Endometrium (tissue), 2 donors: ENCODE measurements around the gene HSPA1A.
"Not testable (repeated sequence)": the region's sequence is repeated elsewhere in the genome, so short reads cannot be mapped to it uniquely, and the experiment has no call there.

Experiments
- FAIRE-seq: peaks from 2 replicates; lab custom pipeline; 2012; peaks lifted over from hg19 to GRCh38; lab: Jason Lieb, UNC
- donor health status: control.
- donor health status: control.

The HSPA1A gene

DNA sequence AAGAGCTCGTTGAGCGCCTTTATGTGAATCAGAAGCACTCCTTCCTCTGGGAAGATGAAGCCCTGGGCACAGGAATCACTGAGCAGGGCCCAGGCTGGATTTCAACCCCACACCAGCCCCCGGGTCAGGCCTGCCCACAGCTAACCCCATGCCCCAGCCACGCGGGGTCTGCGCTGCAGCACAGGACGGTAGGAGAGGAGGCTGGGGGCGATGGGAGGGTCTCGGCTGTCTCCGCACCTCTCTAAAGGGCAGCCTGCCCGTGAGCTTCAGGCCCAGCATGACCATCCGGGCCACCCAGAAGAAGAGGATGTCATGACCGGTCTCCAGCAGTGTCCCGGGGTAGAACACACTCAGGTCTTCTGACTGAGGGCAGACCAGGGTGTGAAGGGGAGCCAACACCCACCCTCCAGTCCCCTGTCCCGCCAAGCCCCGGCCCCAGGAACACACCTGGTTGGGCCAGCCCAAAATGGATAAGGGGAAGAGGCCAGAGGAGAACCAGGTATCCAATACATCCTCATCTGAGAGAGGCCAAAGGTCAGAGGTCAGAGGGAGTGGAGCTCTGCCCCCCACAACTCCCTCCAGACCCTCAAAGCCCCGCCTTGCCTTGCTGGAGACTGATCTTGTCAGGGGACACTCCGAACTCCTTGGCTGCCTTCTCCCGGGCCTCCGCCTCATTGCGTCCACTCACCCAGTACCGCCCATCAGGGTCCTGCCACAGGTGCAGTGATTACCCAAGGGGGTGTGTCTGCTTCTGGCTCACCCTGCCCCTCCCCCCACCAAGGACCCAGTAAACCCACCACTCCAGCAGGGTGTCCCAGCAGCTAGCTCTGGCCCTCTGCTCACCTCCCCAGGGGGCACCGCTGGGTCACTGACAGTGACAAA is 33.9 kb upstream of the HSPA1A start:
- FAIRE-seq, result no peak

DNA sequence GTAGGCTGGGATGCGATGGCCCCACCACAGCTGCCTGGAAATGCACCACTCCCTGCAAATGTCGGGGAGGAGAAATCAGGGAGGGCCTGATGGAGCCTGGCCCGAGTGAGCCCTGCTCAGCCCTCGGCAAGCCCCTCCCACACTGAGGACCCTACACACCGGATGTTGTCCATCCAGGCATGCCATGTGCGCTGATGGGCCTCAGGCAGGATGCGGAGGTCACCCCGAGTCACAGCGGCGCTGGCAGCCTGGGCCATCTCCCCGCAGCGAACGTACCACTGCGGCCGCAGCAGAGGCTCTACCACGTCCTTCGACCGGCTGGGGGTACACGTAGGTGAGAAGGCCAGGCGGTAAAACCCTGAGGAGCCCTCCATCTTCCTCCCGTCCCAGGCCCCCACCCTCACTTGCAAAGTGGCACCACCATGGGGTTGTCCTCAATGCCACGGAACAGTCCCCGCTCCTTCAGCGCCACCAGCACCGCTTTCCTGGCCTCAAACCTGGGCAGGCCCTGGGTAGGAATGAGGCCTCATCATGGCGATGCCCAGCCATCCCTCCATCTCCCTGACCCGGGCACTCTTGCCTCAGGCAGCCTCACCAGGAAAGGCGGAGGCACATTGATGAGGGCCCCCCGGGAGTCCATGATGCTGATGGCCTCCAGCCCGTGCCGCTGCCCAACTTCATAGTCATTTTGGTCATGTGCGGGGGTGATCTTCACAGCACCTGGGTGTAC is 33.1 kb upstream of the HSPA1A start:
- FAIRE-seq, result no peak

DNA sequence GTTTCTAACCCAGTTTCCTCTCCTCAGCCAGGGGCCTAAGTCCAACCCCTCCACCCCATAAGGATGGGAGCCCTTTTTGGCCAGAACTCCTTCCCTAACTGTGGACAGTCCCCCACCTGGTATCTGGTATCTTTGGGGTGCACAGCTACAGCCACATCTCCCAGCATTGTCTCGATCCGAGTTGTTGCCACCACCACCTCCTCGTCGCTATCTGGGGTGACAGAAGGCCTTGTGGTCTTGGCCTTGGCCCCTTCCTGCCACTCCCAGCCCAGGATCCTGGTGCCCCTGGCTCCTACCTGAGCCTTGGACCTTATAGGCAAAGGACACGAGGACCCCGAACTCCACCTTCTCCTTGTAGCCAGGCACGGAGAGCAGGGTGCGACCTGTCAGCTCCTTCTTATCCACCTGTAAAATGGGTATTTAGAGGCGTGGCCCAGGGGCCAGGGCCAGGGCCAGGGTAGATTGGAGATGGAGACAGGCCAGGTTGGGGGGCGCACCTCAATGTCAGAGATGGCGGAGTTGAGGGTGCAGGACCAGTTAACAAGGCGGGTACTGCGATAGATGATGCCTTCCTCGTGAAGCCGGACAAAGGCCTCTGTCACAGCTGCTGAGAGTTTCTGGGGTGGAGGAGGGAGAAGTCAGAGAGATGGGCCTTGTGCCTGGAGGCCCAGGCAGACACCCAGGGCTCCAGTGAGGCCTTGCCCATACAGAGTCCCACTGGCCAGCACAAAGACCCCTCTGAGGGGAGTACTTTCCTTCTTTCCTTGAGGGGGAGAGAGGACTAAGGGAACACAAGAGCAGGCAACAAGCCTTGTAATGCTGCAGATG is 31.0 kb upstream of the HSPA1A start:
- FAIRE-seq, result no peak

DNA sequence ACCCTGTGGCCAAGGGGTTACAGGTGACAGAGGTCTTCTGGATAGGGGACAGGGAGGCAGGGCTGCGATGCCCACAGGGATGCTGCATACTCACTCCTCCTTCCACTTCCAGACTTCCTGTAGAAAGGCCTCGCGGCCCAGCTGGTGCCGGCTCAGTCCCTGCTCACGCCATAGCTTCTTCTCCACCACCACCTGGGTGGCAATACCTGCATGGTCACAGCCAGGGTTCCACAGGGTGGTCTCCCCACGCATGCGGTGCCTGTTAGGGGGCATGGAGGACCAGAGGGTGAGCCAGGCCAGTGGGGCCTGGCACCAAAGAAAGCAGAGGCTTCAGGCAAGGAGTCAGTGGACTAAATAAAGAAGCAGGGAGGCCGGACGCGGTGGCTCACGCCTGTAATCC is 29.9 kb upstream of the HSPA1A start:
- FAIRE-seq, result no peak

DNA sequence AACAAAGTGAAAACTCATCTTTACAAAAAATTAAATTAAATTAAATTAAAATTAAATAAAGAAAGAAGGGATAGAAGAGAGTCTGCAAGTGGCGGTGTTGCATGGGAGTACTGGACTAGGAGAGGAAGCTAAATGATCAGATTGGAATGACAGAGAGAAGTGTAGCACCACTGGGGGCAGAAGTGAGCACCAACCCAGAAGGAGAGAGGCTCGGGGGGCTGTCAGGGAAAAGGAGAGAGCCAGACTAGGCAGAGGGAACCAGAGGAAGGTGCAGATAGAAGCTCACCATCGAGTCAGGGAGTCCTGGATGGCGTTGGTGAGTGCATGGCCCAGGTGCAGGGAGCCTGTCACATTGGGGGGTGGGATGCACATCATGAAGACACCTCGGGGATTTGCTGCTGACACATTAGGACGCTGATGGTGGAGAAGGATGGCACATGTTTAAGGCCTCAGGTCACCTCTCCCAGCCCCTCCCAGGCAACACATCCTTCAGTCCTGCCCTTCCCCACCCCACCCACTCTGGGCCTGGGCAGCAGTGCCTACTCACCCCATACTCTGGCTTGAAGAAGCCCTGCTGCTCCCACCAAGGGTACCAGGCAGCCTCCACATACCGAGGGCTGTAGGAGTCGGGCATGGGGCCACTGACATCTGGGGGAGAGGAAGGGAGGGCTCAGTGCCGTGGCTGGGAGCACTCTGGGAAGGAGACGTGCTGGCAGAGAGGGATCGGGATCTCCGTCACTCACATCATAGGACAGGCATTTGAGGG is 23.8 kb upstream of the HSPA1A start:
- no peak for FAIRE-seq

DNA sequence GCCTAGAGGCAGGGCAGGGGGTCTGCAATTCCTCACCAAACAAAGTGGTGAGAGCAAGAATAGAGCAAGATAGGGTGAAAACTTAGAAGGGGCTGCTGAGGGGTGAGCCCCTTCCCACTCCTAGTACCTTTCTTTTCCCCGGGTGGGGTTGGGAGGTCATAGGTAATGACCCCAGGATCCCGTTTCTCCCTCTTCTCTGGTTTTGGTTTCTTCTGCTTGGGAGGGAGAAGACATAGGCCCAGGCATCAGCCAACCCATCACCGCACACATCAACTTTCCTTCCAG is 23.3 kb upstream of the HSPA1A start:
- no peak for FAIRE-seq

DNA sequence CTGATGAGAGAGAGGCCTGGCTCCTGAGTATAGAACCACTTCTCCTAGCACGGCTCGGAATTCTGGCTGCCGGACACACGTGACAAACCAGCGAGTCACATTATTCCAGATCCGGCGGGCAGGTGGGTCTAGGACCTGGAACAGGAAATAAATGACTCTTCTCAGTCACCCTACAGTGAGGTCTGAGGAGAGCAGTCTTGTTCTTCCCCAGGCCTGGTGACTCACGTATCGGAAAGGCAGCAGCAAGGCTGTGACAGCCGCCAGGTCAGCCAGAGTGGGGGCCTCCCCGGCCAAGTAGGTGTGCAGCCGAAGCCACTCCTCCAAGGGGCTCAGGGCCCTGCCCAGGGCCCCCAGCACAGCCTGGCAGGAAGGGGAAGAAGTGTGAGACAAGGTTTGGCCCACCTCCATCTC is 22.6 kb upstream of the HSPA1A start:
- FAIRE-seq, result no peak

DNA sequence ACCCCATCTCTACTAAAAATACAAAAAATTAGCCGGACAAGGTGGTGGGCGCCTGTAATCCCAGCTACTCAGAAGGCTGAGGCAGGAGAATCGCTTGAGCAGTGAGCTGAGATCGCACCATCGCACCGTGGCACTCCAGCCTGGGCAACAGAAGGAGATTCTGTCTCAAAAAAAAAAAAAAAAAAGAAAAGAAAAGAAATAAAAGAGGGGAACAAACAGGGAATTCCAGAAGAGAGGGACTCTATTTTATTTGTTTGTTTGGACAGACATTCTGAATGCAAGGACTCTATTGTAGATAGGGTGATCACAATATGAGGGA is 21.5 kb upstream of the HSPA1A start:
- FAIRE-seq, result not testable (repeated sequence)

DNA sequence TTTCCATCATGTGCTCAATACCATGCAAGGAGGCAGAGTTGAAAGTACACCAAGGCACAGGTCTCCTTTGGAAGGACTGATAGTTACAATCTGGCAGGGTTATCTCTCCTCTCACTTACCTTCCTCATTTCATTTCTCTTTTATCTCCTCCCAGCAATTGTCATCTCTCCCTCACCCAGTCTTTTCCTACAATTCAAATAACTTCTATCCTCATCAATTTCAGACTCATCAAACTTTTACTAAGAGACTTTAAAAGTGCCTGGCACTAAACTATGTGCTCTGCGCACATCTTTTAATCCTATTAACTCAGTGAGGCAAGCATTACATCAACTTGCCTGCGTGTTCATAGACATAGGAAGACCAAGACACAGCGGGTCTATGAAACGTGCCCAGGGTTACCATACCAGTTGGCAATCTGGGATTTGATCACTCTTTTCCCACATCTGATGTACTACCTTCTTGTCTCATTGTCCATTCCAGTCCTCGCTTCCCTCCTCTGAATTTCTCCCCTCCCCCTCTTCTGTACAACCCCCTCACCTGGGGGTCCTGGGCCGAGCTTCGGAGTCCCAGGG is 21.0 kb upstream of the HSPA1A start:
- FAIRE-seq, result no peak

DNA sequence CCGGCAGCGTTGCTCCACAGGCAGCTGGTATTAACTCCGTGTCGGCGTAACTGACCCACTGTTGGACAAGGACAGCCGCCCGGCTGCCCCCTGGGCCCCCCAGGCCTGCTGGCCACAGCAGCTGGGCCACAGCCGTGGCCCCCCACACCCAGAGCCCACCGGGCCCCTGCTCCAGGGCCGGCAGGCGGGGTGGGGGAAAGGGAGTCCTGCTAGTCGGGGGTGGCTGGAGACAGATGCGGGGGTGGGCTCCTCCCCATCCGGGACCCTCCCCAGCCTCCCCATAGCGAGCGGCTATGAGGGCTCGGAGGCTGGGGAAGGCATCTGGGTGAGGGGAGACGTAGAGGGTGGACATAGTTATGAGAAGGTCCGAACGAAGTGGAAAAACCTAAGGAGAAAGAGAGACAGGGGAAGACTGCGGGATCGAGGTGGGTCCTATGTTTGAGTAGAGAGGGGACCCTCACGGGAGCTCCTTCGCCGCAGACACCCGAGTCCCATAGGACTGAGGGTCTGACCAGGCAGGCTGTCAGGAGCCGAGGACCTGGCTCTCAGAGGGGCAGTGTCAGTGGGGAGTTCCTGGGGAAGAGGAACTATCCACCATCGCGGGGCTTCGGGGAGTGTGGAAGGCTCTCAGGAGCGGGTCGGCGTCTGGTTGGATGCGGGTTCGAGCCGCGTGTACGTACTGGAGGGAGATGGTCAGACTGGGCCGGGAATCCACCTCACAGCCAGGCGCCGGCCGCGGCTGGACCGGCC is 20.3 kb upstream of the HSPA1A start:
- no peak for FAIRE-seq

DNA sequence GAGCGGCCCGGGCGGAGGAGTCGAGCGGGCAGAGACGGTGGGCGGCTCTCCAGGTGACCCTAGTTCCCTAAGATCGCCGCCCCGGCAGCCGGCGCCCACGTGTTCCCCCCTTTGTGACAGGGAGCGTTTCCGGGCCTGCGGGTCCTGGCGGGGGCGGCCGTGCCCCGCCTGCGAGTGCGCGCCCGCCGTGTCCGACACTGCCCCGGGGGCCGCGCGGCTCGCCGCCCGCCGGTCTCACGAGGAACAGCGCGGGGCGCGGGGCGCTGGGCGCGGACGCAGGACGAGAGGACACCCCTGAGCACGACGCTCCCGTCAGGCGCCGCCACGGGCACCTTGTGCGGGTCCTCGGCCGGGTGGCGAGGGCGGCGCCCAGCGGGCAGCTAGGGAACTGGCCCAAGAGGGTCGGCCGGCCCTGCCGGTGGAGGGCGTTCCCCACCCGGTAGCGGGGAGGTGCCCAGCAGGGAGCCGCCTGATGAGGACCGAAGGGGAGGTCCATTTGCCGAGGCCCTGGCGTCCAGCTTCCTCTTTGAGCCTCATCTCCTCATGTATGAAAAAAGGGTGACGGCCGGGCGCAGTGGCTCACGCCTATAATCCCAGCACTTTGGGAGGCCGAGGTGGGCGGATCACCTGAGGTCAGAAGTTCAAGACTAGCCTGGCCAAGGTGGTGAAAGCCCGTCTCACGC is 19.6 kb upstream of the HSPA1A start, which contains the start of gene VARS1:
Gene VARS1, minus strand, starts transcription at position 137 of the 683 bp plus-strand sequence. CDS start 535 bp downstream, outside the sequence.
- FAIRE-seq, result no peak

DNA sequence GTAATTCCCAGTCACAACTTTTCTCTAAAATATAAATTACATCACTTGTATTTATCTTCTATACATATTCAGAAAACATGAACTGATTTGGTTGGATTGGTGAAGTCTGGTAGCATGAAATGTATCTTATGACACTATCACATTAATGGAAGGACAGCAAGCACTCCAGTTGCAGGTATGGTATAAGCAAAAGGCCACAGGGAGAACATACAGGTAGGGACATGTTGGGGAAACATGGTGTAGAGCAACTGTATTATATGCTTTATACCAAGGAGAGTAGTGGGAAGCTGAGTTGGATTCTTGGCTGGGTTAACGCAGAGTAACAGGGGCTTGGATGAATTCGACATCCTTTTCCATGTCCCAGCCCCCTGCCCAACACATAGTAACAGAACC is 18.4 kb upstream of the HSPA1A start:
- FAIRE-seq, result no peak

DNA sequence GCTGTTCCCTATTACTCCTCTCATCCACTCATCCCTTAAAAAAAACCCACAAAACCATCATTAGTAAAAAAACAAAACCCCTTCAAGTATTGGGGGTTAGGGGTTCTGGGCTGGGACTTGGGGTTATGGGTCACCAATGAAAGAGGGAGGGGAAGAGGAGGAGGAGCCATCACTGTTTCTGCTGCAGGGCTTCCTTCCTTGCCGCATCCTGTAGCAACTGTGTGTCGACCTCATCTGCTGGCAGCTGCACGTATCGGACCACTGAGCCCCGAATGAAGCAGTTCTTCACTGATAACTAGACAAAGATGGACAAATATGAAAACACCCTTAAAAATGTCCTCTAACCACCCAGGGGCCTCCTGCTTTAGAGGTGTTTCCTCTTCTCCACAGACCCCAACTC is 17.8 kb upstream of the HSPA1A start:
- FAIRE-seq, result no peak

DNA sequence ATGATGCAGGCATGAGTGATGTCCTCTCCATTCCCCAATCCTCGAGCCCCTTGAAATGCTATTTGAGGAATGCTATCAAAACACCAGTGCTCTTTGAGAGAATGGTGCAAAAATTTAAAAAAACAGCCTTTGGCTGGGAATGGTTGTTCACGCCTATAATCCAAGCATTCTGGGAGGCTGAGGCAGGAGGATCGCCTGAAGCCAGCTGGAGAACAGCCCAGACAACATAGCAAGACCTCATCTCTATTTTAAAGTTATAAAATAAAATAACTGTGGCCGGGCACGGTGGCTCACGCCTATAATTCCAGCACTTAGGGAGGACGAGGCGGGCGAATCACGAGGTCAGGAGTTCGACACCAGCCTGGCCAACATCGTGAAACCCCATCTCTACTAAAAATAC is 15.6 kb upstream of the HSPA1A start:
- no peak for FAIRE-seq

DNA sequence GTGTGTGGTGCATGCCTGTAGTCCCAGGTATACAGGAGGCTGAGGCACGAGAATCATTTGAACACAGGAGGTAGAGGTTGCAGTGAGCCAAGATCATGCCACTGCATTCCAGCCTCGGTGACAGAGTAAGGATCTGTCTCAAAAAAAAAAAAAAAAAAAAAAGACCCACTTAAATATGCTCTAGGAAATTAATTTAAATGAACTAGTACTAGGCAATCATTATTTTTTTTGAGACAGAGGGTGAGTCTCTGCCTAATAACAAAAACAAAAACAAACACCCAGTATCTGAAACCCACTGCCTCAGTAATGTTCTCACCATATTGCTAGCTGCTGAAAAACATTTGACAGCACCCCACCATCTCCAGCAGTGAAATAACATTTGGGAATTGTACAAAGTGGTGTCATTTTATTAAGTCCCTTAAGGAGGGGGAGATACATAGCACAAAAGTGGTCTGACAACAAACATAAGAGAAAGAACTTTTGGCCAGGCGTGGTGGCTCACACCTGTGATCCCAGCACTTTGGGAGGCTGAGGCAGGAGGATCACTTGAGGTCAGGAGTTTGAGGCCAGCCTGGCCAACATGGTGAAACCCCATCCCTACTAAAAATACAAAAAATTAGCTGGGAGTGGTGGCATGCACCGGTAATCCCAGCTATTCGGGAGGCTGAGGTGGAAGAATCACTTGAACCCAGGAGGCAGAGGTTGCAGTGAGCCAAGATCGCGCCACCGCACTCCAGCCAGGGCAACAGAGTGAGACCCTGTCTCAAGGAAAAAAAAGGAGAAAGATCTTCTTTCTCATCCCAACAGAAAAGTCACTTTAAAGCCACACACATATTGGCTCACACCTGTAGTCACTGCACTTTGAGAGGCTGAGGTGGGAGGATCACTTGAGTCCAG is 14.1 kb upstream of the HSPA1A start:
- FAIRE-seq, result not testable (repeated sequence)

DNA sequence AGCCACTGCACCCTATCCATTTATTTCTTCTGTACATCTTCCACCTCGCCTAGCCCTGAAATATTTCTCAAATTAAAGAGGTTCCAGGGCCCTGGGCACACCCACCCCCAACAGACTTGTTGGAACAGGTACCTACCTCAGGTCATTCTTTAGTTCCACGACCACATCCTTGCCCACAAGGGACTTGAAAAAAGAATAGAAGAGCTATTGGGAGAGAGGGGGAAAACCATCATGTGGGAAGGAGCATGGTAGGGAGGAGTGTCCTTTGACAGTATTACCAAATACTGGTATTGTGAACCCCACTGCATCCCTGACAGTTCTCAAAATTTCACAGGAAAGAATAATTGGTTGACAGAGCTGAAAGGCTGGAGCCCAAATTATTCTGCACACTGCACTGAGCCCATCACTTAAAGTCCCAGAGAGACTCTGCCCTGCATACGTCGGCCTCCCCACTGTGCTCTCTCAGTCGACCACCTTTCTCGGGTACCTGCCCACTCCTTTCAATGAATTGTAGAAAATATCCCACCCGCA is 9.3 kb upstream of the HSPA1A start:
- no peak for FAIRE-seq

DNA sequence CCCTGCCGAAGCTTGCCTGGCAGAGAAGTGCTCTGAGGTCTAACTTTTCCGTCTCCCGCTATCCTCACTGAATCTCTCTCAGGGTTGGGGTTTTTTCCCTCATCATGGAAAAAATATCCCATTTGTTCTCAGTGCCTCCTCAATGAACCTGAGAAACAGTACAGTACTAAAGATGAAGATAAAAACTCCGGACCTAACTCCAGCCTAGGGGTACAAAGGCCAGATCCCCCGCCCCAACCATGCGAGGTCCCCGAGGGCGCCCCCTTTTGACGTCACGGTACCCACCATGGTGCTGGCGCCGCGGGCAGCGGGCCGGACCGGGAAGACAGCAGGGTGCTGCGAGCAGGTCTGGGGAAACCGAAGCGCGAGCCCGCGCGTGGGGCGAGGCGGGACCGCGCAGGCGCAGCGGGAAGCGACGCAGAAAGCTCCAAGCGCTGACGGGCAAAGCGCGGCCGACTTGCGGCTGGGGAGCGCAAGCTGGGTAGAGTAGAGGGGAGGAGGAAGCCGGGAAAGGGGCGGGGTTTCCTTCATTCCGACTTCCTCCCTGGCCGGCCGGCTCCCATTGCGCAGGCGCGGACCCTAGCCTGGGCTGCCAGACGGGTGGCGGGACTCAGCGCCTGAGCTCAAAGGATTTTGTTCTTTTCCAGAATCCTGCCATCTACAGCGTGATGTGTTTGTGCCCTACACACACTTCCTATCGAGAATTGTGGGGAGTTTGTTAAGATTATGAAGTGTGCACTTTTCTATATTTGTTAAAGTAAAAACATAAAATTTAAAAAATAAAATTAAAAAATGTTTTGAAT is 8.7 kb upstream of the HSPA1A start, which contains the start of gene LSM2:
Gene LSM2, minus strand, starts transcription at position 497 of the 803 bp plus-strand sequence. Its CDS starts 209 bp downstream, at position 288.
- FAIRE-seq, result peak; percentile 81

DNA sequence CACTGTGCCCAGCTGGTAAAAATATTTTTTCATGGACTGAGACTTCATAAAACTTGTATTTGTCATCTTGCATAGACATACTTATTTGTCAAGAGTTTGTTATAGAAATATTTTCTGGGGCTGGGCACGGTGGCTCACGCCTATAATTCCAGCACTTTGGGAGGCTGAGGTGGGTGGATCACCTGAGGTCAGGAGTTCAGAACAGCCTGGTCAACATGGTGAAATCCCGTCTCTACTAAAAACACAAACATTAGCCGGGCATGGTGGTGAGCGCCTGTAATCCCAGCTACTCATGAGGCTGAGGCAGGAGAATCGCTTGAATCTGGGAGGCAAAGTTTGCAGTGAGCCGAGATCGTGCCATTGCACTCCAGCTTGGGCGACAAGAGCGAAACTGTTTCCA is 6.7 kb upstream of the HSPA1A start:
- not testable (repeated sequence) for FAIRE-seq
